SK-N-MC (cell line): ENCODE measurements around the gene JMJD6.

Source experiments
- DNase-seq: peaks from one replicate; pipeline ENCODE4 v3.0.0-alpha.2; 2011; ENCODE audit warnings: low read depth, low spot score
- H3K27ac ChIP-seq: fragments of 200-600 bp; sonication (generic); 2 replicates; pipeline ENCODE4 v1.5.1; 2016; ENCODE audit warnings: mixed run types
- H3K36me3 ChIP-seq: fragments of 200-600 bp; sonication (generic); 2 replicates; pipeline ENCODE4 v1.6.1; 2017; ENCODE audit warnings: antibody characterized with exemption, low read length, mixed read lengths; ENCODE audit not compliant: insufficient read depth
- H3K4me3 ChIP-seq: fragments of 200-600 bp; sonication (generic); 2 replicates; pipeline ENCODE4 v1.5.1; 2016
- H3K9ac ChIP-seq: fragments of 200-600 bp; sonication (generic); 2 replicates; pipeline ENCODE4 v1.8.0; 2017; ENCODE audit warnings: mixed run types, mixed read lengths; ENCODE audit not compliant: insufficient read length
- H3K9me3 ChIP-seq: fragments of 200-600 bp; sonication (generic); 2 replicates; pipeline ENCODE4 v1.6.1; 2017; ENCODE audit warnings: low read depth, mild to moderate bottlenecking, antibody characterized with exemption, low read length, moderate library complexity, mixed read lengths
- EZH2 ChIP-seq: fragments of 200-600 bp; sonication (generic); IDR thresholded peaks from one replicate; pipeline ENCODE4 v1.6.1; 2017; ENCODE audit warnings: antibody characterized with exemption
- FOXP2 ChIP-seq: optimal IDR thresholded peaks from 2 replicates; pipeline ENCODE3; 2011; ENCODE audit warnings: mild to moderate bottlenecking, moderate library complexity; ENCODE audit not compliant: insufficient read depth; ENCODE audit errors: extremely low read length, control extremely low read depth
- POLR2AphosphoS5 ChIP-seq: IDR thresholded peaks from 2 replicates; pipeline ENCODE4 v1.6.1; 2012; ENCODE audit warnings: mild to moderate bottlenecking, low read depth, low read length, borderline replicate concordance

JMJD6 gene

GRCh38 chr17:76672270-76672851 lies 54.0 kb downstream of the JMJD6 start:
- no peaks in the 10 kb centered on the region for H3K36me3 ChIP-seq
- H3K9ac ChIP-seq, result peak overlapping the region; percentile 98
- H3K4me3 ChIP-seq, result peak overlapping the region; percentile 99
- TF ChIP-seq FOXP2 (no peak), EZH2 (no peak)
- no peaks in the 10 kb centered on the region for H3K9me3 ChIP-seq
- no peak for DNase-seq
- H3K27ac ChIP-seq, result peak overlapping the region; percentile 78

- no peaks in the 10 kb centered on the region for H3K36me3 ChIP-seq
- TF ChIP-seq POLR2AphosphoS5 (peak; percentile 91), EZH2 (no peak)
- H3K9me3 ChIP-seq, result no peaks in the 10 kb centered on the region
- peak overlapping the region; percentile 99 for H3K4me3 ChIP-seq
- peak overlapping the region; percentile 78 for H3K27ac ChIP-seq
- peak overlapping the region; percentile 98 for H3K9ac ChIP-seq
- no peak for DNase-seq
Observed at GRCh38 chr17:76671912-76672262, 54.5 kb downstream of the JMJD6 start.

- no peaks in the 10 kb centered on the region for H3K36me3 ChIP-seq
- peak; percentile 100 for DNase-seq
- no peak overlapping the region; the same call in 1 of the 2 replicates for H3K27ac ChIP-seq
- TF ChIP-seq EZH2 (no peak), POLR2AphosphoS5 (peak; percentile 58)
- peak overlapping the region; percentile 98 for H3K9ac ChIP-seq
- peak overlapping the region; percentile 99 for H3K4me3 ChIP-seq
- no peaks in the 10 kb centered on the region for H3K9me3 ChIP-seq
Observed at GRCh38 chr17:76671123-76671911, 55.1 kb downstream of the JMJD6 start.

GRCh38 chr17:76670718-76671122 lies 55.7 kb downstream of the JMJD6 start:
- Histone ChIP-seq H3K9me3 (no peaks in the 10 kb centered on the region), H3K9ac (no peak overlapping the region), H3K36me3 (no peaks in the 10 kb centered on the region), H3K27ac (no peak overlapping the region; the same call in 1 of the 2 replicates), H3K4me3 (peak overlapping the region; percentile 99)
- TF ChIP-seq POLR2AphosphoS5 (no peak), FOXP2 (no peak), EZH2 (no peak)
- DNase-seq, result no peak

DNA sequence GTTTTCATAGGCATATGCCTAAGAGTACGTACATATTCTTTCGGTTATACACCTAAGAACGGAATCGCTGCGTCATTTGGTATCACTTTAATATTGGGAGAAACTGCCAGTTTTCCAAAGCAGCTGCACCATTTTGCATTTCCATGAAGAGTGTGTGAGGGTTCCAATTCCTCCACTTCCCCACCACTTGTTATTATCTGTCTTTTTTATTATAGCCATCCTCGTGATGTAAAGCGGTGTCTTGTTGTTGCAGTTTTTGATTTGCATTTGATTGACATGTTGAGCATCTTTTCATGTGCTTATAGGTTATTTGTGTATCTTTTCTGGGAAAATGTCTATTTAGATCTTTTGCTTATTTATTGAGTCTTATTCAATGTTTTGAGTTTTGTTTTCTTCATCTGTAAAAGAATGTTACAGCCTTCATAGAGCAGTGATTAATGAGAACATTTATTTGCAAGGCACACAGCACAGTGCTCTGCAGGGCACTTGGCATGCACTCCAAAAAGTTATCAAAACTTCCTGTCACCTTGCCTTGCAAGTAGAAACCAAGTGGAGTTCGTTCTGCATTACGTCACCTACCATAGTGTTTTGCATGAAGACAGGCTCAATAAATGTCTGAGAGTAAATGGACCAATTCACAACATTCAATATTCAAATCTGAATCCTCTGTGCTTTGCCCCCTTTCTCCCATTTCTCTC lies 56.2 kb downstream of the JMJD6 start:
- no peaks in the 10 kb centered on the region for H3K9me3 ChIP-seq
- DNase-seq, result no peak
- no peak overlapping the region for H3K4me3 ChIP-seq
- no peak overlapping the region for H3K9ac ChIP-seq
- TF ChIP-seq EZH2, result no peak
- no peak for TF ChIP-seq POLR2AphosphoS5
- no peak for TF ChIP-seq FOXP2
- no peaks in the 10 kb centered on the region for H3K36me3 ChIP-seq
- H3K27ac ChIP-seq, result no peak overlapping the region
